ENCODE measurements around the gene CPD. TPM values are rescaled to one million over a fixed set of nuclear protein-coding genes. Genes with fewer than 3 reads are reported as not detected.

The CPD gene
- total and polyA plus RNA-seq, 2 of the 13 experiments (the other 11 are each of a cell fraction or from before 2014, with no cell fraction given): 46.1 to 72.3 TPM

- TF ChIP-seq E2F1 (CRISPR knock-in tag; IDR thresholded peaks at IDR 0.05) (peak; percentile 80; the same call in 1 of the 2 replicates), ZBTB42 (CRISPR knock-in tag; IDR thresholded peaks at IDR 0.05) (no peak), SATB2 (CRISPR knock-in tag; IDR thresholded peaks at IDR 0.05) (no peak), ASH2L (IDR thresholded peaks at IDR 0.05; ENCODE audit: insufficient read length, low read depth, low read length) (peak; percentile 76), ZNF225 (CRISPR knock-in tag; IDR thresholded peaks at IDR 0.05) (no peak), PAXIP1 (CRISPR knock-in tag; conservative IDR thresholded peaks at IDR 0.05) (no peak; the same call in 1 of the 2 replicates), SNAPC4 (CRISPR knock-in tag; IDR thresholded peaks at IDR 0.05) (no peak), ZNF547 (CRISPR knock-in tag; IDR thresholded peaks at IDR 0.05) (no peak), ZNF326 (CRISPR knock-in tag; IDR thresholded peaks at IDR 0.05; ENCODE audit: borderline replicate concordance) (no peak), ZFYVE20 (CRISPR knock-in tag; IDR thresholded peaks at IDR 0.05; ENCODE audit: borderline replicate concordance, low read depth) (no peak), IKZF4 (CRISPR knock-in tag; IDR thresholded peaks at IDR 0.05; ENCODE audit: borderline replicate concordance, low read depth, not compliant biosample characterization) (no peak), KLF13 (CRISPR knock-in tag; IDR thresholded peaks at IDR 0.05) (no peak), NCOR1 (IDR thresholded peaks at IDR 0.05; ENCODE audit: borderline replicate concordance, low read length) (no peak), CBX2 (IDR thresholded peaks at IDR 0.05; ENCODE audit: low read depth, low read length) (no peak), CBX2 (CRISPR knock-in tag; IDR thresholded peaks at IDR 0.05; ENCODE audit: low read depth) (no peak), ZBTB49 (CRISPR knock-in tag; IDR thresholded peaks at IDR 0.05; ENCODE audit: borderline replicate concordance) (no peak), ZNF562 (CRISPR knock-in tag; IDR thresholded peaks at IDR 0.05; ENCODE audit: borderline replicate concordance) (no peak), ARNT2 (CRISPR knock-in tag; IDR thresholded peaks at IDR 0.05; ENCODE audit: low read depth) (no peak)
These were observed at the start of gene CPD (continued) for GRCh38 chr17:30378825-30379302.
